Panc1 (cell line): ENCODE data around the gene ABCA7. TPM values are rescaled to one million over a fixed set of nuclear protein-coding genes. Genes with fewer than 3 reads are reported as not detected.

Experiments
- ATAC-seq: fragments of 200-7000 bp; cut with Tn5 transposase; 2 replicates; pipeline ENCODE4 v1.9.1; 2020; ENCODE audit warnings: mild to moderate bottlenecking, moderate library complexity
- BruUV-seq: library from RNA; stranded (reverse); fragments of 400-500 nt; replicated peaks from 2 replicates; lab custom pipeline; 2021; lab: Mats Ljungman, UMichigan
- CTCF ChIA-PET: fragments of 300-600 bp; sonication (Branson Sonifier 250); formaldehyde crosslinking; loops from one replicate; lab custom pipeline; 2022; ENCODE audit warnings: antibody characterized with exemption; lab: Charles Lee
- POLR2A ChIA-PET: fragments of 300-600 bp; sonication (Branson Sonifier 250); formaldehyde crosslinking; loops from one replicate; lab custom pipeline; 2022; ENCODE audit warnings: antibody characterized with exemption; lab: Charles Lee
- DNase-seq: peaks from one replicate; pipeline ENCODE4 v3.0.0-alpha.2; 2010; ENCODE audit warnings: low read depth, low spot score
- H3K27ac ChIP-seq: 2 replicates; pipeline ENCODE4 v1.5.1; 2011; ENCODE audit warnings: mild to moderate bottlenecking, low read length, inconsistent platforms
- H3K27me3 ChIP-seq: fragments of 200-500 bp; sonication (Bioruptor generic); 2 replicates; pipeline ENCODE4 v1.6.0; 2014; ENCODE audit warnings: low read length, inconsistent platforms; ENCODE audit not compliant: control insufficient read depth, insufficient read depth
- H3K36me3 ChIP-seq: fragments of 200-500 bp; sonication (Bioruptor generic); 2 replicates; pipeline ENCODE4 v1.5.1; 2014; ENCODE audit warnings: inconsistent platforms, mild to moderate bottlenecking, low read length, moderate library complexity; ENCODE audit not compliant: control insufficient read depth, insufficient read depth
- H3K4me1 ChIP-seq: 2 replicates; pipeline ENCODE4 v1.5.1; 2011; ENCODE audit warnings: inconsistent platforms, mild to moderate bottlenecking, low read length, moderate library complexity; ENCODE audit not compliant: control insufficient read depth, insufficient read depth
- H3K4me3 ChIP-seq, 2 experiments: 2 replicates each; pipeline ENCODE4 v1.5.1; 2011 to 2012; ENCODE audit warnings: low read depth in 2 of 2, low read length in 2 of 2, mild to moderate bottlenecking in 2 of 2, inconsistent platforms in 1 of 2, moderate library complexity in 1 of 2
- H3K9me3 ChIP-seq: fragments of 200-500 bp; sonication (Bioruptor generic); 2 replicates; pipeline ENCODE4 v1.5.1; 2014; ENCODE audit warnings: low read depth, mild to moderate bottlenecking, inconsistent platforms, low read length, moderate library complexity; ENCODE audit not compliant: control insufficient read depth, insufficient read depth
- CTCF ChIP-seq: fragments of 450-650 bp; IDR thresholded peaks from 2 replicates; pipeline ENCODE4 v1.5.1; 2017; ENCODE audit warnings: mild to moderate bottlenecking
- POLR2AphosphoS5 ChIP-seq: IDR thresholded peaks from 2 replicates; pipeline ENCODE4 v1.6.1; 2012; ENCODE audit warnings: mild to moderate bottlenecking, low read depth, low read length, moderate library complexity
- SIN3A ChIP-seq: IDR thresholded peaks from 2 replicates; pipeline ENCODE4 v1.6.1; 2012; ENCODE audit warnings: low read depth, mild to moderate bottlenecking, low read length, moderate library complexity, borderline replicate concordance; ENCODE audit not compliant: insufficient read depth
- TCF7L2 ChIP-seq: IDR thresholded peaks from 2 replicates; pipeline ENCODE4 v1.6.1; 2011; ENCODE audit warnings: mild to moderate bottlenecking, low read depth, low read length, inconsistent platforms
- in situ Hi-C: cut with HindIII; loops from 2 replicates; pipeline ENCODE4 v1.10.0; 2016; ENCODE audit warnings: low sequenced_read_pairs, low pct_unique_long_range_greater_than_20kb
- intact Hi-C: fragments of 100-400 bp; cut with micrococcal nuclease; formaldehyde crosslinking; loops from one replicate; pipeline ENCODE4 v1.10.0; 2022; ENCODE audit not compliant: unreplicated experiment
- total RNA-seq: library from RNA; stranded (reverse); gene quantifications from one replicate; pipeline ENCODE4 v1.2.1, GENCODE V29; 2021; ENCODE audit not compliant: unreplicated experiment
- TF ChIP-seq, protein P1 (sequence below), 2 experiments: IDR thresholded peaks; 2 replicates each; pipeline ENCODE4 v1.6.1; 2011 to 2012; ENCODE audit warnings: low read depth in 2 of 2, control low read depth in 1 of 2, low read length in 1 of 2, mild to moderate bottlenecking in 1 of 2, moderate library complexity in 1 of 2; ENCODE audit not compliant: insufficient read depth in 1 of 2

The ABCA7 gene
- total RNA-seq, 1 experiment from 2014 or later, result 47.5 TPM

- DNase-seq, result no peak
- H3K4me1 ChIP-seq, result no peaks in the 10 kb centered on the region; the same call in 1 of the 2 replicates
- in situ Hi-C loops (no loop called here), intact Hi-C loops (no loop called here)
- POLR2A ChIA-PET, result no interaction called here
- H3K27ac ChIP-seq, result no peak overlapping the region
- BruUV-seq, result no TSS peak
- H3K27me3 ChIP-seq, result no peaks in the 10 kb centered on the region
- CTCF ChIA-PET, result no interaction called here
- TF ChIP-seq, protein P1, sequence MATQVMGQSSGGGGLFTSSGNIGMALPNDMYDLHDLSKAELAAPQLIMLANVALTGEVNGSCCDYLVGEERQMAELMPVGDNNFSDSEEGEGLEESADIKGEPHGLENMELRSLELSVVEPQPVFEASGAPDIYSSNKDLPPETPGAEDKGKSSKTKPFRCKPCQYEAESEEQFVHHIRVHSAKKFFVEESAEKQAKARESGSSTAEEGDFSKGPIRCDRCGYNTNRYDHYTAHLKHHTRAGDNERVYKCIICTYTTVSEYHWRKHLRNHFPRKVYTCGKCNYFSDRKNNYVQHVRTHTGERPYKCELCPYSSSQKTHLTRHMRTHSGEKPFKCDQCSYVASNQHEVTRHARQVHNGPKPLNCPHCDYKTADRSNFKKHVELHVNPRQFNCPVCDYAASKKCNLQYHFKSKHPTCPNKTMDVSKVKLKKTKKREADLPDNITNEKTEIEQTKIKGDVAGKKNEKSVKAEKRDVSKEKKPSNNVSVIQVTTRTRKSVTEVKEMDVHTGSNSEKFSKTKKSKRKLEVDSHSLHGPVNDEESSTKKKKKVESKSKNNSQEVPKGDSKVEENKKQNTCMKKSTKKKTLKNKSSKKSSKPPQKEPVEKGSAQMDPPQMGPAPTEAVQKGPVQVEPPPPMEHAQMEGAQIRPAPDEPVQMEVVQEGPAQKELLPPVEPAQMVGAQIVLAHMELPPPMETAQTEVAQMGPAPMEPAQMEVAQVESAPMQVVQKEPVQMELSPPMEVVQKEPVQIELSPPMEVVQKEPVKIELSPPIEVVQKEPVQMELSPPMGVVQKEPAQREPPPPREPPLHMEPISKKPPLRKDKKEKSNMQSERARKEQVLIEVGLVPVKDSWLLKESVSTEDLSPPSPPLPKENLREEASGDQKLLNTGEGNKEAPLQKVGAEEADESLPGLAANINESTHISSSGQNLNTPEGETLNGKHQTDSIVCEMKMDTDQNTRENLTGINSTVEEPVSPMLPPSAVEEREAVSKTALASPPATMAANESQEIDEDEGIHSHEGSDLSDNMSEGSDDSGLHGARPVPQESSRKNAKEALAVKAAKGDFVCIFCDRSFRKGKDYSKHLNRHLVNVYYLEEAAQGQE (IDR thresholded peaks at IDR 0.05; ENCODE audit: insufficient read depth in 1 of 2, low read depth in 2 of 2, low read length in 1 of 2), result no peak
- TF ChIP-seq CTCF, result no peak
- no peak for TF ChIP-seq TCF7L2
- TF ChIP-seq SIN3A, result no peak
- TF ChIP-seq POLR2AphosphoS5, result no peak; the same call in 1 of the 2 replicates
- no peaks in the 10 kb centered on the region for H3K36me3 ChIP-seq
- H3K4me3 ChIP-seq, result no peak overlapping the region
- no peak for ATAC-seq
- no peaks in the 10 kb centered on the region for H3K9me3 ChIP-seq
Measured at GRCh38 chr19:1084024-1084868, 44.3 kb downstream of the ABCA7 start.

- no peak overlapping the region for H3K4me3 ChIP-seq
- no peak for DNase-seq
- POLR2A ChIA-PET, result no interaction called here
- CTCF ChIA-PET, result no interaction called here
- intact Hi-C loops, result no loop called here
- no peak for ATAC-seq
- no peaks in the 10 kb centered on the region for H3K9me3 ChIP-seq
- H3K27ac ChIP-seq, result no peak overlapping the region
- H3K27me3 ChIP-seq, result no peaks in the 10 kb centered on the region
- BruUV-seq, result TSS peak; percentile 65
- H3K36me3 ChIP-seq, result no peaks in the 10 kb centered on the region
- TF ChIP-seq CTCF (no peak), POLR2AphosphoS5 (peak; percentile 44; the same call in 1 of the 2 replicates)
- no peaks in the 10 kb centered on the region; the same call in 1 of the 2 replicates for H3K4me1 ChIP-seq
- in situ Hi-C loops, result no loop called here
Measured at GRCh38 chr19:1085053-1085658, 45.2 kb downstream of the ABCA7 start.
